Islet of Langerhans (tissue), 1 donor: Measurements from ENCODE around the gene CPEB4.

Experiments used
- FAIRE-seq: peaks from one replicate; lab custom pipeline; 2011; peaks lifted over from hg19 to GRCh38; lab: Jason Lieb, UNC

CPEB4 gene

GRCh38 chr5:173887610-173888472, at the start of gene CPEB4:
Gene CPEB4, plus strand, starts transcription at chr5:173888349. Its CDS starts 1,385 bp downstream, at chr5:173889734.
- peak; percentile 88 for FAIRE-seq

GRCh38 chr5:173839117-173839713, 48.9 kb upstream of the CPEB4 start:
- FAIRE-seq: no peak

- FAIRE-seq: no peak
These were observed 47.8 kb upstream of the CPEB4 start for GRCh38 chr5:173840111-173840983.

GRCh38 chr5:173841710-173842109, 46.4 kb upstream of the CPEB4 start:
- FAIRE-seq: no peak

- no peak for FAIRE-seq
These were observed 44.4 kb upstream of the CPEB4 start for GRCh38 chr5:173843794-173844193.

GRCh38 chr5:173845321-173845720, 42.8 kb upstream of the CPEB4 start:
- FAIRE-seq: no peak

- FAIRE-seq: no peak
These were observed 41.1 kb upstream of the CPEB4 start for GRCh38 chr5:173846929-173847501.

GRCh38 chr5:173848986-173849596, 39.1 kb upstream of the CPEB4 start:
- FAIRE-seq: no peak

- no peak for FAIRE-seq
These were observed 38.2 kb upstream of the CPEB4 start for GRCh38 chr5:173849908-173850307.

- FAIRE-seq: no peak
These were observed 37.5 kb upstream of the CPEB4 start for GRCh38 chr5:173850659-173851058.

- no peak for FAIRE-seq
These were observed 36.4 kb upstream of the CPEB4 start for GRCh38 chr5:173851595-173852243.

GRCh38 chr5:173852790-173853359, 35.3 kb upstream of the CPEB4 start:
- FAIRE-seq: no peak

- FAIRE-seq: no peak
These were observed 34.6 kb upstream of the CPEB4 start for GRCh38 chr5:173853370-173854131.

GRCh38 chr5:173855162-173855994, 32.8 kb upstream of the CPEB4 start:
- FAIRE-seq: no peak

- FAIRE-seq: no peak
These were observed 32.0 kb upstream of the CPEB4 start for GRCh38 chr5:173855995-173856656.

- FAIRE-seq: no peak
These were observed 30.9 kb upstream of the CPEB4 start for GRCh38 chr5:173857234-173857633.

GRCh38 chr5:173858021-173858669, 30.0 kb upstream of the CPEB4 start:
- FAIRE-seq: no peak
